ENCODE results near the gene MMP23B. TPM values are rescaled to one million over a fixed set of nuclear protein-coding genes. Genes with fewer than 3 reads are reported as not detected.

MMP23B gene
- total RNA-seq, 1 experiment from 2014 or later: not detected

Other genes with a start within 250 kb of the MMP23B start
- 74.6 and 96.1 TPM in 2 replicates for gene CCNL2, start 232.8 kb upstream of the MMP23B start, total RNA-seq (2014; rRNA removed; shearing (Covaris generic))
- gene MRPL20, start 224.9 kb upstream of the MMP23B start, total RNA-seq (2014; rRNA removed; shearing (Covaris generic)): 319 and 342 TPM in 2 replicates
- gene ANKRD65, start 210.9 kb upstream of the MMP23B start, total RNA-seq (2014; rRNA removed; shearing (Covaris generic)): not detected in 2 replicates
- gene VWA1, start 196.5 kb upstream of the MMP23B start, total RNA-seq (2014; rRNA removed; shearing (Covaris generic)): 0.05 and 0.23 TPM in 2 replicates
- gene ATAD3C, start 182.5 kb upstream of the MMP23B start, total RNA-seq (2014; rRNA removed; shearing (Covaris generic)): 0.03 TPM in 1 of 2 replicates, not detected in the other
- gene ATAD3B, start 160.4 kb upstream of the MMP23B start, total RNA-seq (2014; rRNA removed; shearing (Covaris generic)): 57.0 and 59.0 TPM in 2 replicates
- gene ATAD3A, start 120.0 kb upstream of the MMP23B start, total RNA-seq (2014; rRNA removed; shearing (Covaris generic)): 93.9 and 96.6 TPM in 2 replicates
- 3.1 TPM in 1 of 2 replicates, not detected in the other for gene TMEM240, start 91.5 kb upstream of the MMP23B start, total RNA-seq (2014; rRNA removed; shearing (Covaris generic))
- 69.6 and 99.4 TPM in 2 replicates for gene SSU72, start 57.3 kb upstream of the MMP23B start, total RNA-seq (2014; rRNA removed; shearing (Covaris generic))
- gene FNDC10, start 32.0 kb upstream of the MMP23B start, total RNA-seq (2014; rRNA removed; shearing (Covaris generic)): 0.20 and 0.66 TPM in 2 replicates
- 11.0 and 12.6 TPM in 2 replicates for gene MIB2, start 16.7 kb upstream of the MMP23B start, total RNA-seq (2014; rRNA removed; shearing (Covaris generic))
- 19.3 and 21.9 TPM in 2 replicates for gene CDK11B, start 26.8 kb downstream of the MMP23B start, total RNA-seq (2014; rRNA removed; shearing (Covaris generic))
- gene SLC35E2B, start 60.6 kb downstream of the MMP23B start, total RNA-seq (2014; rRNA removed; shearing (Covaris generic)): 13.7 and 18.1 TPM in 2 replicates
- gene CDK11A, start 92.2 kb downstream of the MMP23B start, total RNA-seq (2014; rRNA removed; shearing (Covaris generic)): 11.8 and 13.4 TPM in 2 replicates
- gene NADK, start 146.3 kb downstream of the MMP23B start, total RNA-seq (2014; rRNA removed; shearing (Covaris generic)): 44.7 and 58.5 TPM in 2 replicates

Data from HT1080 (cell line).